ENCODE data around the gene TRIM72.
"Not testable (repeated sequence)": the region's sequence is repeated elsewhere in the genome, so short reads cannot be mapped to it uniquely, and the experiment has no call there.

Gene TRIM72

DNA sequence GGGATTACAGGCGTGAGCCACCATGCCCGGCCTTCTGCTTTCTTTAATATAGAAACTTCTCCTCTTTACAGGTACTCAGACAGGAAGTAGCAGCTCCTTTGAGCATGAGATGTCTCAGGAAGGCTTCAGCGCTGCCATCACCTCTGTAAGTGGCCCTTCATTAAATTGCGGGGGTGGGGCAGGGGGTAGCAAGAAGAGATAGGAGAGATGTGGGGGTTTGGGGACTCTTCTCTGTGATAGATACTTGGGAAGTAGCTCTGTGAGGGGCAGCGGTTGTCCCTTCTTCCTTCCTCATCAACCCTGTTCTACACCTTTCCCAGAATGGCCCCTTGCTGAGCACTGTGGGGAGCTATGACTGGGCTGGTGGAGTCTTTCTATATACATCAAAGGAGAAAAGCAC is 62.7 kb downstream of the TRIM72 start:
- in situ Hi-C loops (cut with HindIII; ENCODE audit: low pct_ligation_motif_present, low sequenced_read_pairs): no loop called here
- Histone ChIP-seq H3K36me3 (replicated peaks) (no peaks in the 10 kb centered on the region), H3K27ac (no peak overlapping the region), H3K4me3 (ENCODE audit: low read depth, low read length) (no peak overlapping the region), H3K27me3 (replicated peaks) (no peaks in the 10 kb centered on the region)
- DNase-seq: no peak
- TF ChIP-seq, protein P1, sequence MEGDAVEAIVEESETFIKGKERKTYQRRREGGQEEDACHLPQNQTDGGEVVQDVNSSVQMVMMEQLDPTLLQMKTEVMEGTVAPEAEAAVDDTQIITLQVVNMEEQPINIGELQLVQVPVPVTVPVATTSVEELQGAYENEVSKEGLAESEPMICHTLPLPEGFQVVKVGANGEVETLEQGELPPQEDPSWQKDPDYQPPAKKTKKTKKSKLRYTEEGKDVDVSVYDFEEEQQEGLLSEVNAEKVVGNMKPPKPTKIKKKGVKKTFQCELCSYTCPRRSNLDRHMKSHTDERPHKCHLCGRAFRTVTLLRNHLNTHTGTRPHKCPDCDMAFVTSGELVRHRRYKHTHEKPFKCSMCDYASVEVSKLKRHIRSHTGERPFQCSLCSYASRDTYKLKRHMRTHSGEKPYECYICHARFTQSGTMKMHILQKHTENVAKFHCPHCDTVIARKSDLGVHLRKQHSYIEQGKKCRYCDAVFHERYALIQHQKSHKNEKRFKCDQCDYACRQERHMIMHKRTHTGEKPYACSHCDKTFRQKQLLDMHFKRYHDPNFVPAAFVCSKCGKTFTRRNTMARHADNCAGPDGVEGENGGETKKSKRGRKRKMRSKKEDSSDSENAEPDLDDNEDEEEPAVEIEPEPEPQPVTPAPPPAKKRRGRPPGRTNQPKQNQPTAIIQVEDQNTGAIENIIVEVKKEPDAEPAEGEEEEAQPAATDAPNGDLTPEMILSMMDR (IDR thresholded peaks at IDR 0.05; ENCODE audit: low read depth, low read length, missing control alignments): no peak

DNA sequence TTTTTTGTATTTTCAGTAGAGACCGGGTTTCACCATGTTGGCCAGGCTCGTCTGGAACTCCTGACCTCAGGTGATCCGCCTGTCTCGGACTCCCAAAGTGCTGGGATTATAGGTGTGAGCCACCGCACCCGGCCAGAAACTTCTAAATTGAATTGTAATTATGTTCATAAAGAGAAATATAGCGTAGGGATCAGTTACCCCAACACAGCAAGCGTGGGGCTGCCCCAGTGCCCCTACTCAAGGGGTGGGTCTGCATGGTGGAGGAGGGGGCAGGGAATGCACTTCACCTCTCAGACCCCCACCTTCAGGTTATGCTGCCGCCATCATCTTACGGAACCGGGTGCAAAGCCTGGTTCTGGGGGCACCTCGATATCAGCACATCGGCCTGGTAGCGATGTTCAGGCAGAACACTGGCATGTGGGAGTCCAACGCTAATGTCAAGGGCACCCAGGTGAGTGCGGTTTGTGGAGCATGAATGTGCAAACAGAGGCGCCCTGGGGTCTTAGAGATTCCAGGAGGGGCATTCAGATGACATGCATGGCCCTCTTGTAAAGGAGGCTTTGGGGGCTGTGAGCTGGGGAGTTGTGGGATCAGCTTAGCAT is 63.8 kb downstream of the TRIM72 start:
- in situ Hi-C loops (cut with HindIII; ENCODE audit: low pct_ligation_motif_present, low sequenced_read_pairs): no loop called here
- H3K27me3 ChIP-seq (replicated peaks): no peaks in the 10 kb centered on the region
- H3K4me3 ChIP-seq (ENCODE audit: low read depth, low read length): no peak overlapping the region
- H3K36me3 ChIP-seq (replicated peaks): no peaks in the 10 kb centered on the region
- no peak overlapping the region for H3K27ac ChIP-seq
- no peak for DNase-seq
- TF ChIP-seq, protein P1 (IDR thresholded peaks at IDR 0.05; ENCODE audit: low read depth, low read length, missing control alignments): no peak

DNA sequence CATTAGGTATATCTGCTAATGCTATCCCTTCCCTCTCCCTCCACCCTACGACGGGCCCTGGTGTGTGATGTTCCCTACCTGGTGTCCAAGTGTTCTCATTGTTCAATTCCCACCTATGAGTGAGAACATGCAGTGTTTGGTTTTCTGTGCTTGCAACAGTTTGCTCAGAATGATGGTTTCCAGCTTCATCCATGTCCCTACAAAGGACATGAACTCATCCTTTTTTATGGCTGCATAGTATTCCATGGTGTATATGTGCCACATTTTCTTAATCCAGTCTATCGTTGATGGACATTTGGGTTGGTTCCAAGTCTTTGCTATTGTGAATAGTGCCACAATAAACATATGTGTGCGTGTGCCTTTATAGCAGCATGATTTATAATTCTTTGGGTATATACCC is 64.9 kb downstream of the TRIM72 start:
- DNase-seq; H3K27ac ChIP-seq; H3K4me3 ChIP-seq (ENCODE audit: low read depth, low read length); H3K27me3 ChIP-seq (replicated peaks); H3K36me3 ChIP-seq (replicated peaks); in situ Hi-C loops (cut with HindIII; ENCODE audit: low pct_ligation_motif_present, low sequenced_read_pairs): not testable (repeated sequence)

Measured in brain microvascular endothelial cell (primary cell).